ENCODE results near the gene RTP5. TPM values are rescaled to one million over a fixed set of nuclear protein-coding genes. Genes with fewer than 3 reads are reported as not detected.

RTP5 gene
- total and polyA plus RNA-seq, 11 donors: not detected

Other genes with a start within 250 kb of the RTP5 start
- gene THAP4, start 232.6 kb upstream of the RTP5 start, total RNA-seq: 100 to 1,000 TPM in 1 of 9 donors, 10 to 100 TPM in 8; 61.7 to 106 (median 74.2) TPM
- gene THAP4, start 232.6 kb upstream of the RTP5 start, polyA plus RNA-seq: 100 to 1,000 TPM in 1 of 2 donors, 10 to 100 TPM in 1; 81.5 to 110 TPM
- 10 to 100 TPM; 37.8 to 67.9 (median 48.3) TPM for gene ATG4B, start 232.0 kb upstream of the RTP5 start, total RNA-seq
- gene ATG4B, start 232.0 kb upstream of the RTP5 start, polyA plus RNA-seq: 10 to 100 TPM; 35.9 to 75.1 TPM
- 10 to 100 TPM in 2 of 9 donors, 1 to 10 TPM in 7; 7.5 to 21.0 (median 8.5) TPM for gene DTYMK, start 182.9 kb upstream of the RTP5 start, total RNA-seq
- 10 to 100 TPM in 1 of 2 donors, 1 to 10 TPM in 1; 9.7 to 19.6 TPM for gene DTYMK, start 182.9 kb upstream of the RTP5 start, polyA plus RNA-seq
- gene ING5, start 167.7 kb upstream of the RTP5 start, total RNA-seq: 10 to 100 TPM; 11.8 to 29.3 (median 18.2) TPM
- 10 to 100 TPM; 18.0 to 27.5 TPM for gene ING5, start 167.7 kb upstream of the RTP5 start, polyA plus RNA-seq
- 10 to 100 TPM in 8 of 9 donors, 1 to 10 TPM in 1; 9.2 to 24.1 (median 20.9) TPM for gene D2HGDH, start 135.1 kb upstream of the RTP5 start, total RNA-seq
- 10 to 100 TPM in 1 of 2 donors, 1 to 10 TPM in 1; 7.6 to 19.8 TPM for gene D2HGDH, start 135.1 kb upstream of the RTP5 start, polyA plus RNA-seq
- 1 to 10 TPM in 1 of 9 donors, under 1 TPM in 1, not detected in 7; 0.21 to 1.7 TPM for gene GAL3ST2, start 92.9 kb upstream of the RTP5 start, total RNA-seq
- not detected for gene GAL3ST2, start 92.9 kb upstream of the RTP5 start, polyA plus RNA-seq
- 1 to 10 TPM in 1 of 9 donors, under 1 TPM in 4, not detected in 4; 0.21 to 1.4 (median 0.45) TPM for gene NEU4, start 60.5 kb upstream of the RTP5 start, total RNA-seq
- under 1 TPM; 0.07 to 0.50 TPM for gene NEU4, start 60.5 kb upstream of the RTP5 start, polyA plus RNA-seq
- gene PDCD1, start 10.8 kb upstream of the RTP5 start, total RNA-seq: 1 to 10 TPM in 5 of 9 donors, under 1 TPM in 4; 0.27 to 7.6 (median 1.3) TPM
- gene PDCD1, start 10.8 kb upstream of the RTP5 start, polyA plus RNA-seq: 1 to 10 TPM; 3.3 to 4.7 TPM

Measured in heart left ventricle (tissue), 11 donors.